HG03520 (cell line): ENCODE measurements around the gene SIK2.
"Not testable (repeated sequence)": the region's sequence is repeated elsewhere in the genome, so short reads cannot be mapped to it uniquely, and the experiment has no call there.

Experiments used
- ATAC-seq: cut with Tn5 transposase; IDR thresholded peaks from one replicate; pipeline ENCODE4 v1.9.1; 2021; ENCODE audit warnings: mild to moderate bottlenecking, moderate library complexity; ENCODE audit not compliant: unreplicated experiment

The SIK2 gene

DNA sequence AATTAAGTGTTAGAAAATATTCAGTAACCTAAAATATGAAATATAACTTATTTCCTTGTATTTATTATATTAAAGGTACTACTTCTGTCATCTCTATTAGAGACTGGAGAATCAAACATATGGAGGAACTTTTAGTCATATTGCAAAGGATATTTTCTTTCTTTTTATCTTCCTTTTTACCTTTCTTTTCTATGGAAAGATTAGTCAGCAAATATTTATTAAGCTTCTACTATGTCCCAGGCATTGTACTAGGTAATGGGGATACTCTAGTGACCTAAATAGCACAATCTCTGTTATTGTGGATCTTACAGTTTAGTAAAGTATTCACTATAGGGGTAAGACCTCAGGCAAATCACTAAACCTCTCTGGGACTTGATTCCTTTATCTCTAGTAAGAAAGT is 18.3 kb downstream of the SIK2 start:
- no peak for ATAC-seq

DNA sequence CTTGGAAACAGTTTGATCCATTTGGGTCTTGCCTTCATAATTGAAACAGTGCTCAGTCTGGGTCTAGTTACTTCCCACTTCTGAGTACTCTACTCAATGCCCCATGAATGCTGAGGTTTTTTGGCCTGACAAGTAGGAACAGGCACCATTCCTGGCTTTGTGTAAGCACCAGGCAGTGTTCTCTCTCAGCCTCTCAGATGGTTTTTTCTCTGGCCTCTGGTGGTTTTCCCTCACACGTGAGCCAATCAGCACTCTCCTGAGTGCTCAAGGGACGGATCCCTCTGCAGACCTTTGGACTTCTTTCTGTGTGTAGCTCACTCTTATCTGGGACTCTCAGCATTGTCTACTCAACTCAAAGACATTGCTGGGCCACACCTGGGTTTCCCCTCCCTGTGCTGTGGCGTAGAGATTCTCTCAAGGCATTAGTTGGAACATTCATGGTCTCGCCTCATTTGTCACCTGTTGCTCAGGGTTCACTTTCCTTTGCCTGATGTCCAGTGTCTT is 21.3 kb downstream of the SIK2 start:
- ATAC-seq: no peak

DNA sequence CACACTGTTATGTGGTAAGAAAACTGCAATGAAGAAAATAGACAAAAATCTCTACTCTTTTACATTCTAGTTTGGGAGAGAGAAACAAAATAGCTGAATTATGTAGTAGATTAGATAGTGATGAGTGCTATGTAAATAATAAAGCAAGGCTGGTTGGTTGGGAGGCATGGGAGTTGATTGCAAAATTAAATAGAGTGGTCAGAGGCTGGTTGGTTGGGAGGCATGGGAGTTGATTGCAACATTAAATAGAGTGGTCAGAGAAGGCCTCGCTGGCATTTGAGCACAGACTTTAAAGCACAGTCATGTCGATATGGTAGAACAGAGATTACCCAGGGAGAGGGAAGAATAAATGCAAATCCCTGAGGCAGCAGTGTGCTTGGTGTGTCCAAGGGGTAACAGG is 22.4 kb downstream of the SIK2 start:
- ATAC-seq: no peak

DNA sequence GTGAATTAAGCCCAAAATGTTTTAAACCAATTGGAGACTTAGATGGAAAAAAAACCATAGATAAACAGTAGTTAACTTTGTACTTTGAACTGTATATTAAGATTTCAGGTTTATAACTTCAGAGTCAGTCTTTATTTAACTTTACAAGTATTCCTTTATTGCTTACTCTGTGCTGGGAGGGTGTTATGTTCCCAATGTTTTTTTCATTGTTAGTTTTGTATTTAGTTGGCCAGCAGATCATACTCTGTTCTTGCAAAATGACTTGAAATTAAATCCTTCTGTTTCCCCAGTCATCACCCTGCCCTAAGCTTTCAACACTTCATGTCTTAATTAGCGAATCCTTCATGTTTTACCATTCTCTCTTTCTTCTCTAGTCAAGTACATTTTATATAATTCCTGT is 25.3 kb downstream of the SIK2 start:
- ATAC-seq: no peak

DNA sequence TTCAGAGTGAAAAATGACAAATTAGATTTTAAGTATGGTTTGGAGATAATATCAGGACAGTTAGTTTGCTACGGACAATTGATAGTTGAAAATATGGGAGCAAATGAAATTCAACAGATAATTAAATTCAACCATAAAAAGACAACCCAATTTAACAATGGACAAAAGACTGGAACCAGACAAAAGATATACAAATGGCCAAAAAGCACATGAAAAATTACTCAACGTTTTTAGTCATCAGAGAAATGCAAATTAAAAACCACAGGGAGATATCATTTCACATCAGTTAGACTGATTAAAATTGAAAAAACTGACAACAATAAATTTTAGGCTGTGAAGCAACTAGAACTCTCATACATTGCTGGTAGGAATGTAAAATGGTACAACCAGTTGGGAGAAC is 27.2 kb downstream of the SIK2 start:
- no peak for ATAC-seq

DNA sequence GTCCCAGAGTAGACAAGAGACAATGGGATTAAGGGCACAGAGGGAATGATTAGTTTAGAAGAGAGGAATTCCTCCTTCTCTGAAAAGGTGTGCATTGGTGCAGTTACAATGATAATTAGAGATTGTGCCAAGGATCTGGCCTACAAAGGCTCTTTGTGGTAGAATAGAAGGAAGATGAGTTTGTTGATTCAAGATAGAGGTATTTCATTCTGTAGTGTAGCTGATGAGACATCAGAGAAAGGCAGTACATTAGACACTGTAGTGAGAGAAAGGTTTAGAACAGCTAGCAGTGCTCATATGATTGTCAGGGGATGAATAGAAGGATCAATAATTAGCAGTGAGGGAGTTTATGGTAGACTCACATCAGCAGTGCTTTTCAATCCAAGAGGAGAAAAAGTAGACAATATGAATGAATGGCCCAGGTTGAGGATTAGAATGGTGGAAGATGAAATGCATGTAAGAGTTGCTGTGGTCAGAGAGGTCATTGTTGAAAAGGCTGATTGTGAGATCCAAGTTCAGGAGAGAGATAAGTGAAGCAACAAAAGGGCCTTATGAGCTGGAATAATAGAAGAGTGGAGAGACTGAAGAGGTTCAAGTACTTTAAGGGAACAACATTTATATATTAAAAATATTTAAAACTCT is 28.9 kb downstream of the SIK2 start:
- ATAC-seq: no peak

DNA sequence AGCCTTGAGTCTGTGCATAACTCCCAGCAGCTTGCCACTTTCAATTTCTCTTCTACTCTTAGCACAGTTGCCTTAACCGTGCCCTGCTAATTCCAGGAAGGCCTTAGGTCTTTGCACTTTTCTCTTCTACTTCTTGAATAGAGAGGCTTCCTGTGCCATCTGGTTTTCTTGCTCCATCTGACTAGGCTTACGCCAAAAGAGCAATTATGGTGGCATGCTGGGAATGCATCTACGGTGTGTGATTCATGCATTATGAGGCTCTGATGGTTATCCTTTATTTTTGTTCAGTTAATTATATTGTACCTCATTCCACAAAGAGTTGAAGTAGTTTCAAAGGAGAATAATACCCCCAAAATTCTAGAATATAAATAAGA is 29.4 kb downstream of the SIK2 start:
- no peak for ATAC-seq

DNA sequence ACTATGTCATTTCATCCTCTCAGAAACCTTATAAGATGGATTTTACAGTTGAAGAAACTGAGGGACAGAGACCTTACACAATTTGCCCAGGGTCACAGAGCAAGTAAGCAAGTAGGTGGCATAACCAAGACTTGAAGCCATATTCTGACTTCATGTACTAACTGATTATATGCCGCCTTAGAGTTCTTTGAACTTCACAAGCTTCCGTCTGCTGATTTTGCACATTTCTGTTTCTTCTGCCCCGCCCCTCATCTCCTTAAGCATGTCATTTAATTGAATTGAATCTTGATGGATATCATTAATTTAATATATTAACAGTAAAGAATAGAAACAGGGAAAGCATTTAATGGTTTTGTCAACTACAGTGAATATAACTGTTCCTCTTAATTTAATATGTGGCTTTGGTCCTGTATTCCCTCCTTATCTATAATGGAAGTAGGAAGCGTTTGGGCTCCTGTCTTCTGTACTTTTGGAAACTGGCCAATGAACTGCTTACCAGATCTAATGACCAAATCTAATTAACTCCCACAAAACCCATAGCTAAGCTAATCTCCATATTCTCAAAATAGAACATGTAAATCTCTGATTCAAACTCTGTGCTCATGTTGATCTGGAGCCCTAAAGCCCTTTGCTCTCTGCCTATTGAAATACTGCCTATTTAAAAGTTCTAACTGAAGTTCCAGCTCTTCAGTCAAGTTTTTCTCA is 30.4 kb downstream of the SIK2 start:
- no peak for ATAC-seq

DNA sequence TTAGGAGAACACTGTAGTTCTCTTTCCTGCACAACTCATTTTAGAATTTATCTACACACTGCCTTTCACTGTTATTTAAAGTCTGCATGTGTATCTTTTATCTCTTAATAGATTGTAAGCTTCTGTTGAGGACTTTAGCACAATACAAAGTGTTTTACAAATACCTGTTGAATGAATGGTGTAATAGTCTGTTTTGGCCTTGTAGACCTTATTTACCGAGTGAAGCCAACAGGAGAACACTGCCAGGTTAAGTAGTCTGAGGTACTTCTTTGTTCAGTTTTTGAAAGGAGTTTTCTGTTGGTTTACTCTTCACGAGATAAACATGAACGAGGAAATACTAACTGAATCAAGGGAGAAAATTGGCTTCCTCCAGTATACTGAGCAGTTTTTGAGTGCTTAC is 31.0 kb downstream of the SIK2 start:
- no peak for ATAC-seq

DNA sequence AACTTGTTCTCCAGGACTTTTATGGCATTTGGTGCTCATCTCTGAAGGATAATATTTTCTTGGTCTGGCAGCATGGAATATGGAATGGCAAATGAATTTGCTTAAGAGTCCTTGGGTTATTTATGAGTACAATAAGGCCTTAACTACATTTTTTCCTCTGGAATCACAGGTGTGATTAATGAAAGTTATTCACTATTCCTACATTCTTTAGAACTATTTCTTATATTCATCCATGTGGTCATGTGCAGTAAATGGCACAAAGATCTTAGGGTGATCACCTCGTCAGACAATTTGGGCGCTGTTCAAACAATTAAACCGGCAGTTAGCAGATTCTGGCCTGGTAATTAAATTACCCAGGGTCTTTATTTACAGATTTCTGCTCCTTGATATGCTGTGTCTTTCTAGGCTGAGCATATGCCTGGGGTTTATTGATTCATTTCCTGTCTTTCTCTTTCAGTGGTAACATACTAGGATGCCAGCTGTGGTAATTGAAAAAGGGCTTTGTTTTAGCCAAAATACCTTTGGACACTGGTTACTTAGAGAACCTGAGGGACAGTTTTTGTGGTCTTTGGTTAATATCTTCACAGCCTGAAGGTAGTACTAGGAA is 31.6 kb downstream of the SIK2 start:
- no peak for ATAC-seq

DNA sequence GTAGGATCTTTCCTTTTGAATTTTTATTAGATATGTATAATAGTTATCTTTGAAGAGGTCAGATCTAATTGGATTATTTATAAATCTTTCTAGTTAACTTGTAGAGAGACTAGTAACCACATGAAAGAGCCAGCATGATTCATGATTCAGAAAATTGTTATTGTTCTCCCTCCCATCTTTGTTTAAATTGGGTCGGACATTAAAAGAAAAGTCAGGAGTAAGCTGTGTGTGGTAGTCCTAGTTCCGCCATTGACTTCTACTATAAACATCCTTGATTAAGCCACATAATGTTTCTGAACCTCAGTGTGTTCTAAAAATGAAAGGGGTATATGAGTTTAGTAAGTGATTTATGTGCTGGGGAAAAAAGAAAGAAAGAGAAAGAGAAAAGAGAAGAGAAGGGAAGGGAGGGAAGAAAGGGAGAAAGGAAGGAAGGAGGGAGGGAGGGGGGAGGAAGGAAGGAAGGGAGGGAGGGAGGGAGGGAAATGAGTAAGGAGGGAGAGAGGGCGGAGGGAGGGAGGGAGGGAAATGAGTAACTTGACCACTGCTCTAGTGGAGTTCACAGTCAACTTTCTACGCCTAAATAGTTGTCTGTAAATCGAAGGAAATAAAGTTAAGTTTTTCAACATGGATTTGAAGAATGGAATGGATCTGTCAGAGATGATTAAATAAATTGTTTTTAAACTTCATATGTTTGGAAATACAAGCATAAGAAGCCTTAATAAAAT is 32.9 kb downstream of the SIK2 start:
- ATAC-seq: no peak

DNA sequence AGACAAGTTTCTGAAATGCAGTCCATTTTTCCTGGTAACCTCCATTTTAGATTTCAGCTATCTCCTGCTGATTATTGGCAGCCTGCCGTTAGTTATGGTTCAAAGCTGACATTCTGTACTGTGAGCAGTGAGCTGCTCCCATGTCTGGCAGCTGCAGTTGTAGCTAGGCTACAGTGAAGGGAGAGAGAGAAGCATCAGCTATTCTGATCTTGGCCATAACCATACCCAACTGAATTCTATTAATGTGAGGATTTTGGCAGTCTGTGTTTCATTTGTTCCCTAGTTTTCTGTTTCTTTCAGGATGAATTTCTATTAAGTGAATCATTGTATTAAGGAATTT is 33.4 kb downstream of the SIK2 start:
- ATAC-seq: no peak

DNA sequence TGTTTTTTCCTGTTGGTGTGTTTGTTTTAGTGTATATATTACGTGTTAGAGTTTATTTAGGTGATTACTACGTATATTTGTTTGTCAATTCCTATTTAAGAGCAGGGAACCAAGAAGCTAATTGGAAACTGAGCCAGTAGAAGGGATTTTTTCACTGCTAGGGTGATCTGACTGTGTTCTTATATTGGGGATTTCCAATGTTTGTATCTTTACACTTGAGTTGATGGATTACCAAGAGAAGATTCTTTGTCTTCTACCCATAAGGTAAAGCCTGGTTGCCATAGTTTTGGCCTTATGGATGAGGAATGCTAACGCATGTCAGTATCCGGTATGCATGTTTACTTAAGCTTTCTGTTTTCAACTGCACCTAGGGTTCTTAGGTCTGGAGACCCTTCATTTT is 35.6 kb downstream of the SIK2 start:
- ATAC-seq: no peak

DNA sequence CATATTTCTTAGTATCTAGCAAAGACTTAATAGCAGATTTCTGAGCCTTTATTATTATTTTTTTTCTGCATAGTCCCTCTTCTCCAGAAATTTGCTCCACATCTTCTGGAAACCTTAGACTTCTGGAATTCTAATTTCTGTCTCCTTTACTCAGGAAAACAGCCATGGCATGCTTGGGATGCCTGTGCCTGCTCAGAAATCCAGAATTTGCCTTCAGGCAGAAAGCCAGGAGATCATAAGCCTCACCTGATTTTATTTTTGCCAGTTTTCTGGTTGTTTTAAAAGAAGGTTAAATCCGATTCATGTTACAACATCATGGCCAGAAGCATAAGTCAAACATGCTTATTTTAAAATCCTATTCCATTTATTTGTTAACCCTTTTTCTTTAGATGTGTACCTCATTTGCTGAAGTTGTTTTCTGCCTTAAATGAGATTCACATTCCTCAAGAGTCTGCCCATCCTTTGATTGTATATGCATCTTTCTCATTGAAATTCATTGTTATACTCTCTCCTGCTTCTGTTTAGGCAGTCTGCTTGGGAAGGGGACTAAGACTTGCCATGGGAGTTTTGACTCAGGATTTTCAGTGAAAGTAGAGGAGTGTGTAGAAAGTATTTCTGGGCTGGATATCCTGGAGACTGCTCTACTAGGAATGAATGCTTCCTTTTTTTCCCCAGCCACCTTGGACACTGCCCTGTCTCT is 37.1 kb downstream of the SIK2 start:
- no peak for ATAC-seq

DNA sequence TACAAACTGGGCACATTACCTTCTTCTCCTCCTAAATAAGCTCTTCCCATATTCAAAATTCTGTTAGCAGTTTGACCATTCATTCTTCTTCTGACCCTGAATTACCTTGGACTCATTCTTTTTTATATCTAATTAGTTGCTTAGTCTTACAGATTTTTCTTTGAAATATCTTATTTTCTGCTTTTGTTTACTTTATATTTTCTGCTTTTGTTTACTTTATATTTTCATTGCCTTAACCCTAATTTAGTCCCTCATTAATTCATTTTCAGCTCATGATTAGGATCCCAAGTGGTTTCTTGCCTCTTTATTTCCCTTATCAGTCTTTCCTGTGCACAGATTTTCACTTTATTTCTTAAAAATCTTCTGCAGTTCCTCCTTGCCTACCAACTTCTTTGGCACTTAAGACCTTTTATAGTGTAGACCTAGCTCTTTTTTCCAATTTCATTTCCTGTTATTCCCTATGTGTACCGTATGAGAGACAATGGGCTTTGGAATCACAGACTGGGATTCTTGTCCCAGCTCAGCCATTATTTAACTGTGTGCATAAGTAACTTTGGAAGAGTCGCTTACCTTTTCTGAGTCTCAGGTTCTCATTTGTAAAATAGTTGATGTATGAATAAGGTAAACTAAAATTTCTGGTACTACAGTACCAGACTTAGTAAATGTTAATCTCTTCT is 39.2 kb downstream of the SIK2 start:
- no peak for ATAC-seq

DNA sequence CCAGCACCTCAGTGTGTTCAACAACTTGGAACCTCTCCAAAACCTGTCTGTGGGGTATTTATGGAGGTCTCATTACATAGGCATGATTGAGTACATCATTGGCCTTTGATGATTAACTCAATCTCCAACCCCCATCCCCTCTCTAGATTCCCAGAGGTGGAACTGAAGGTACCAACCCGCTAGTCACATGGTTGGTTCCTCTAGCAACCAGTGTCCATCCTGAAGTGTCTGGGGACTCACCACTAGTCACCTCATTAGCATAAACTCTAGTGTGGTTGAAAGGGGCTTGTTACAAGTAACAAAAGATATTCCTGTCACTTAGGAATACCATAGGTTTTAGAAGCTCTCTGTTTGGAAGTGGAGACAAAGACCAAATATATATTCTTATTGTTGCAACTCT is 40.3 kb downstream of the SIK2 start:
- no peak for ATAC-seq

DNA sequence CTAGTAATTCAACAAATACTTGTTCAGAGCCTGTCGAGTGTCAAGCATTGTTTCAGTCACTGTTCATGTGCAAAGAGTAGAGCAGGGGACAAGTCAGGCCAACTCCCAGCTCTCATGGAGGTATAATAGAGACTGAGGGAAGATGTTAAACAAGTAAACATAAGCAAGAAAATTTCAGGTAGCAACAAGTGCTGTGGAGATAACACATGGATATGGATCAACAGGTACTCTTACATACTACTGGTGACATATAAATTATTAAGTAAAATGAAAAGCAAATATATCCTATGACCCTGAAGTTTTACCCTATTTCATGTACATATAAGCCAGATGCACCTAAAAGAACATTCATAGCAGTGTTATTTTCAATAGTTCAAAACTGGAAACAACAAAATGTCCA is 42.7 kb downstream of the SIK2 start:
- ATAC-seq: no peak

DNA sequence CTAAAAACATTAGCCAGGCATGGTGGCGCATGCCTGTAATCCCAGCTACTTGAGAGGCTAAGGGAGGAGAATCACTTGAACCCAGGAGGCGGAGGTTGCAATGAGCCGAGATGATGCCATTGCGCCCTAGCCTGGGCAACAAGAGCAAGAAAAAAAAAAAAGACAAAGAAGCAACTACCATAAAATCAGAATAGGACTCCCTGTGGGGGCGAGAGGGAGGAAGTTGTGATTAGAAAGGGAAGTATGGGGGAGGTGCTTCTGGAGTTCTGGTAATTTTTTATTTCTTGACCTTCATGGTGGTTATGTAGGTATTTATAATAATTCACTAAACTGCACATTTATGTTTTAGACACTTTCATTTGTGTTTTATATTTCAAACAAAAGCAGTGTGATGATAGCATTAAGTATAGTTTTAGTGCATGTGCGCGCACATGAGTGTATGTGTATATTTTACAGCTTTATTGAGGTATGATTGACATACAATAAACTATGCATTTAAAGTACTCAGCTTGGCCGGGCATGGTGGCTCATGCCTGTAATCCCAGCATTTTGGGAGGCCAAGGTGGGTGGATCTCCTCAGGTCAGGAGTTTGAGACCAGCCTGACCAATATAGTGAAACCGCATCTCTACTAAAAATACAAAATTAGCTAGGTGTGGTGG is 43.5 kb downstream of the SIK2 start:
- no peak for ATAC-seq

DNA sequence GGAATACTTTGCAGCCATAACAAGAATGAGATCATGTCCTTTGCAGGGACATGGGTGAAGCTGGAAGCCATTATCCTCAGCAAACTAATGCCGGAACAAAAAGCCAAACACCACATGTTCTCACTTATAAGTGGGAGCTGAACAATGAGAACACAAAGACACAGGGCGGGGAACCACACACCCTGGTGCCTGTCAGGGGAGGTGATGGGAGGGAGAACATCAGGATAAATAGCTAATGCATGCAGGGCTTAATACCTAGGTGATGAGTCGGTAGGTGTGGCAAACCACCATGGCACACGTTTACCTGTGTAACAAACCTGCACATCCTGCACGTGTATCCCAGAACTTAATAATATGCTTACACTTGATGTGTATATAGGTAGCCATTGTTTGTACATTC is 49.1 kb downstream of the SIK2 start:
- not testable (repeated sequence) for ATAC-seq

DNA sequence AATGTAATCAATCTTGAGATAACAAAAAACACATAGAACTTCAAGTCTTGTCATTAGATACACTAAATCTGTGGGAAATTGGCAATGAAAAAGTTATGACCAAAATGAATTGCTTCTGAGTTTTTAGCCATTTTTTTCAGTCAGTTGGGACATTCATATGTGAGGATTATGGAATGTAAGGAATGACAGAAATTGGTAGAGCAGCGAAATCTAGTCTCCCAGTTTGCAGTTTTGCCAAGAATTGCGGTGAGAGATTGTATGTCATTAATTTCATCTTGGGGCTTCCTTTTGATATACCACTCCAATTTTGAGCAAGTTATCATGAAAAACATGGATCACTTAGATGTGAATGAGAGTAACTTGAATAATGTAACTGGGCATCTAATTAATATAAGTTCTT is 49.9 kb downstream of the SIK2 start:
- no peak for ATAC-seq
